Transverse colon (tissue), 4 donors: Measurements from ENCODE around the gene MST1R. TPM values are rescaled to one million over a fixed set of nuclear protein-coding genes. Genes with fewer than 3 reads are reported as not detected.

Experiments used
- DNase-seq: peaks from one replicate; pipeline ENCODE4 v3.0.0-alpha.2; 2019
- H3K27ac ChIP-seq, 4 donors: fragments of 200-600 bp; sonication (generic); 2 replicates each; pipeline ENCODE4 v1.5.1; 2016 to 2018; ENCODE audit warnings: inconsistent platforms in 4 of 4
- H3K27me3 ChIP-seq: fragments of 200-600 bp; sonication (generic); 2 replicates; pipeline ENCODE4 v1.5.1; 2017; ENCODE audit warnings: inconsistent platforms
- H3K36me3 ChIP-seq, 4 donors: fragments of 200-600 bp; sonication (generic); 2 replicates each; pipeline ENCODE4 v1.5.1; 2017 to 2019; ENCODE audit warnings: inconsistent platforms in 4 of 4
- H3K4me1 ChIP-seq, 4 donors: fragments of 200-600 bp; sonication (generic); 2 replicates each; pipeline ENCODE4 v1.5.1; 2017 to 2020; ENCODE audit warnings: inconsistent platforms in 4 of 4
- H3K4me3 ChIP-seq, 4 donors: fragments of 200-600 bp; sonication (generic); 1 replicate in 1 of 4; 2 replicates in 3 of 4; pipeline versions ENCODE4 v1.5.1 to v1.6.1; 2017 to 2019; ENCODE audit warnings: inconsistent platforms in 4 of 4
- H3K9me3 ChIP-seq, 2 donors: fragments of 200-600 bp; sonication (generic); 2 replicates each; pipeline ENCODE4 v1.5.1; 2017 to 2019; ENCODE audit warnings: inconsistent platforms in 2 of 2
- CTCF ChIP-seq, 5 experiments: fragments of 200-600 bp in 3 of 5; fragments of 450-650 bp in 2 of 5; sonication (generic) in 3 of 5; IDR thresholded peaks; 1 replicate in 2 of 5; 2 replicates in 3 of 5; pipeline ENCODE4 v1.5.1; 2016 to 2017; ENCODE audit warnings: antibody characterized with exemption in 5 of 5, inconsistent platforms in 3 of 5, mild to moderate bottlenecking in 2 of 5, moderate library complexity in 1 of 5
- EP300 ChIP-seq: sonication (generic); formaldehyde crosslinking; IDR thresholded peaks from one replicate; pipeline ENCODE4 v1.6.1; 2017; ENCODE audit warnings: antibody characterized with exemption, low read depth
- POLR2A ChIP-seq: fragments of 450-650 bp; IDR thresholded peaks from one replicate; pipeline ENCODE4 v1.6.1; 2016; ENCODE audit warnings: antibody characterized with exemption, mild to moderate bottlenecking, moderate library complexity
- POLR2AphosphoS5 ChIP-seq, 3 donors: sonication (generic); formaldehyde crosslinking; IDR thresholded peaks; one replicate each; pipeline ENCODE4 v1.6.1; 2016; ENCODE audit warnings: antibody characterized with exemption in 3 of 3
- WGBS, 2 donors: methylation state at CpG; one replicate each; pipeline ENCODE4 v1.1.5; 2018; ENCODE audit warnings: low coverage in 1 of 2; 5-methylcytosine and 5-hydroxymethylcytosine counted together
- in situ Hi-C, 4 donors: fragments of 200-750 bp; cut with MboI; loops; one replicate each; pipeline versions ENCODE4 v1.15.0 to v1.15.1; 2017; ENCODE audit warnings: low sequenced_read_pairs in 3 of 4, low pct_ligation_motif_present in 1 of 4, low pct_unique_long_range_greater_than_20kb in 1 of 4
- intact Hi-C: fragments of 100-400 bp; cut with DNase I; formaldehyde crosslinking; loops from one replicate; pipeline ENCODE4 v1.15.1; 2023; ENCODE audit warnings: low total_unique reads
- total RNA-seq, 4 donors: library from RNA; depleted of rRNA; stranded (reverse); fragments of >200 nt; gene quantifications; one replicate each; pipeline ENCODE4 v1.1.0, GENCODE V29; 2016

The MST1R gene
- total RNA-seq, 4 donors from 2014 or later, result 92.8 to 323 (median 138) TPM

- H3K27me3 ChIP-seq, result peaks cover 37% of the 10 kb centered on the region
- in situ Hi-C loops (no loop called here), intact Hi-C loops (no loop called here)
- 46% methylated on average over 4 of the region's 4 CpGs; no CpG with 5 or more reads in 1 of the 2 donors for WGBS, 2 donors
- DNase-seq, result no peak
- TF ChIP-seq EP300 (no peak), CTCF (IDR thresholded peaks at IDR 0.05) (no peak), POLR2AphosphoS5 (IDR thresholded peaks at IDR 0.05) (no peak), POLR2A (no peak)
- H3K36me3 ChIP-seq, result no peaks in the 10 kb centered on the region
- H3K9me3 ChIP-seq, result no peaks in the 10 kb centered on the region
- H3K4me3 ChIP-seq, result no peak overlapping the region
- H3K4me1 ChIP-seq, result peaks cover 9 to 28% (median 22%) of the 10 kb centered on the region in 4 donors
- peak overlapping the region in 2 of 4 donors; percentile 54 to 57 for H3K27ac ChIP-seq
These were observed 30.8 kb downstream of the MST1R start for GRCh38 chr3:49872801-49873281.

- peaks cover 9 to 28% (median 22%) of the 10 kb centered on the region in 4 donors for H3K4me1 ChIP-seq
- H3K36me3 ChIP-seq, result no peaks in the 10 kb centered on the region
- WGBS, 2 donors, result 86% methylated on average over 10 of the region's 10 CpGs; no CpG with 5 or more reads in 1 of the 2 donors
- H3K27ac ChIP-seq, result no peak overlapping the region
- TF ChIP-seq POLR2A (no peak), POLR2AphosphoS5 (IDR thresholded peaks at IDR 0.05) (no peak), CTCF (IDR thresholded peaks at IDR 0.05) (no peak), EP300 (no peak)
- H3K9me3 ChIP-seq, result no peaks in the 10 kb centered on the region
- intact Hi-C loops, result no loop called here
- H3K27me3 ChIP-seq, result peaks cover 46% of the 10 kb centered on the region
- H3K4me3 ChIP-seq, result no peak overlapping the region
- no peak for DNase-seq
- in situ Hi-C loops, result no loop called here
These were observed 32.0 kb downstream of the MST1R start for GRCh38 chr3:49871531-49872153.

- intact Hi-C loops, result no loop called here
- Histone ChIP-seq H3K9me3 (no peaks in the 10 kb centered on the region), H3K27me3 (peaks cover 52% of the 10 kb centered on the region), H3K4me3 (peak within 1 kb of the TSS in 3 of 4 donors; percentile 15 to 49 (median 28)), H3K36me3 (no peaks in the 10 kb centered on the region), H3K4me1 (peaks cover 9 to 28% (median 22%) of the 10 kb centered on the region in 4 donors), H3K27ac (no peak within 1 kb of the TSS)
- TF ChIP-seq POLR2A (no peak), POLR2AphosphoS5 (IDR thresholded peaks at IDR 0.05) (no peak), CTCF (IDR thresholded peaks at IDR 0.05) (no peak), EP300 (no peak)
- in situ Hi-C loops, result no loop called here
- WGBS, 2 donors, result 0% methylated on average over 15 of the region's 59 CpGs; no CpG with 5 or more reads in 1 of the 2 donors
- DNase-seq, result no peak
These were observed 34.0 kb downstream of the MST1R start, which contains the start of gene CAMKV for GRCh38 chr3:49869525-49870126. CAMKV (minus strand) TSS chr3:49869906; CDS start chr3:49862388, 7,518 bp downstream.

- in situ Hi-C loops, result no loop called here
- 0 to 6% methylated on average over 1 to 16 of the region's 23 CpGs for WGBS, 2 donors
- no peak for DNase-seq
- peaks cover 52% of the 10 kb centered on the region for H3K27me3 ChIP-seq
- H3K27ac ChIP-seq, result no peak overlapping the region
- H3K36me3 ChIP-seq, result no peaks in the 10 kb centered on the region
- peak overlapping the region in 2 of 4 donors; percentile 28 to 49 for H3K4me3 ChIP-seq
- TF ChIP-seq CTCF (IDR thresholded peaks at IDR 0.05) (no peak), EP300 (no peak), POLR2AphosphoS5 (IDR thresholded peaks at IDR 0.05) (no peak), POLR2A (no peak)
- intact Hi-C loops, result no loop called here
- no peaks in the 10 kb centered on the region for H3K9me3 ChIP-seq
- H3K4me1 ChIP-seq, result peaks cover 9 to 26% (median 21%) of the 10 kb centered on the region in 4 donors
These were observed 34.7 kb downstream of the MST1R start for GRCh38 chr3:49868862-49869466.
